Activated T-helper 1 cell treated with Interleukin-2 at 50 U/mL for 16 hours (primary cell): Measurements from ENCODE around the gene DNM3.
A peak's percentile ranks its signal among the peaks of the same experiment; 100 is the strongest.
"Not testable (repeated sequence)": the region's sequence is repeated elsewhere in the genome, so short reads cannot be mapped to it uniquely, and the experiment has no call there.

Experiments used
- DNase-seq: peaks from one replicate; pipeline ENCODE4 v3.0.0-alpha.2; 2020; ENCODE audit warnings: low read depth

Gene DNM3

DNA sequence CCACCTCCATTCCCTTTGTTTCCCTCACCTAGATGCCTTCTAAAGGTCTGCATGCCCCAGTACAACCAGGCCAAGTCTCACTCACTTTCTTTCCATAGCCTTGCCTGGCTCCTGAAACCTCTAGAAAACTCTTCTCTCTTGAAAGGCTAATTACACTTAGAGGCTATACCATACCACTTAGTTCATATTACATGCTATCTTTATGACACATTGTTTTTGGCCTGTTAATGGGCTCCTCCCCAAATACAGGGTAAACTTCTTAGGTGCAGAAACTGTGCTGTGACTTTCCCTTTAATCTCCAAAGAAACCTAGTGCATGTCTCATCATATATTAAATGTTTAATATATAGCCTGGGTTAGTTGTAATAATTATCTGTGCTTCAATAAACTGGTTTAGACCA is 522.6 kb downstream of the DNM3 start:
- no peak for DNase-seq

DNA sequence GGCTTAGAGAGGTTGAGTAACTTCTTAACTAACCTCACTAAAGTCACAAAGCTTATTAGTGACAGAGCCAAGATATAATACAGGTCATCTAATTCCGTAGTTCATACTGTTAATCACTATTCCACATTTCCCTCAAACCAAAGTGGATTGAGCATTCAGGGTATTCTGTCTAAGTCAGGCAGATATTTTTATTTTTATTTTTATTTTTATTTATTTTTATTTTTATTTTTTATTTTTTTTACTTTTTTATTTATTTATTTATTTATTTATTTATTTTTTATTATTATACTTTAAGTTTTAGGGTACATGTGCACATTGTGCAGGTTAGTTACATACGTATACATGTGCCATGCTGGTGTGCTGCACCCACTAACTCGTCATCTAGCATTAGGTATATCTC is 530.3 kb downstream of the DNM3 start:
- DNase-seq, result not testable (repeated sequence)

DNA sequence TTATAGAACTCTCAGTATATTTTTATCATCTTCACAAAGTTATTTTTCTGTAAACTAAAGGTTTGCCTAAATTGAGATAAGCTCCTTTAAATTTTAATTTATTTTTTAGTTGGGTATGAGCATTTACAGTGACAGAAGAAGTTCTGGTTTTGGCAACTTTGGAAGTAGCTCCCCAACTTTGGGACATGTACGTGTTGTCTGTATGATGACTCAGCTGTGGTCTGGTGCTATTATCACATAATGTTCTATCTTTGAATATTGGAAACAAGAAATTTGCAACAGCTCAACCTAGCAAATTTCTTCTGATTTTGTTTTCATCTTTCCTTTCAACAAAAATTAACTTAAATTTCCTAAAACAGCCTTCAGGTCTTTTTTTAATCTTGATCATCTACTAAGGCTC is 532.6 kb downstream of the DNM3 start:
- DNase-seq, result no peak

DNA sequence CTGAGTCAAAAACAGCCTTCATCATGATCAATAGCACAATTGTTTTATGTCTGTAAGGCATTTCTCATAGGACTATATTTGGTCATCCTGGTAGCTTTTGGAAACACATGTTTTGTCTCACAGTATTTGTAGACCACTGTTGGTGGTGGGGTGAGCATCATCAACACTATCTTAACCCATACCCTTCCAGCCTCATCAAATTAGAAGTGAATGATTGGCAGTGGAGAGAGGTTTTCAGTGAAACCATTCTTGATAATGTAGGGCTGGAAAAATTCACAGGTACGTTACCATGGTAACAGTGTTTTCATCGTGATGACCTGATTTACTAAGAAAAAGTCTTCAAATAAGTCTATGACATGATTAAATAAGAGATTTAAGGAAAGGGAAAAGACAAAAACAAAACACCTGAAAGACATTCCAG is 533.9 kb downstream of the DNM3 start:
- DNase-seq, result no peak

DNA sequence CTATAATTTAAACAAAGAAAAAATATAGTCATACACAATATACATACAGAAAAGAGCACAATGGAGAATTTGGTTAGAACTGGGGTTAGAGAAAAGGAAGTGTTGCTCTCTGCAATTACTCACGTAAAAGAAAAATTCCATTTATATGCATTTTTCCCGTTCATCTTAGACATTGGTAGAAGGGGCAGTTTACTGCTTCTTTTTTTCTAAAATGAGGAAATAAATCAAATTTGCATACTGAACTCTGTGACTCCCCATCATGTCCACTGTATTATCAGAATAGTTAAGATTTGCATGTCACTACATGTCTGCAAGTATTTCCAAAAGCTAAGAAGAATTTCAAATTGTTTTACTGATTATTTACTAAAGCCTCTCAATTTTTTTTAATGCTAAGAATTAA is 535.1 kb downstream of the DNM3 start:
- no peak for DNase-seq

- DNase-seq, result no peak
Measured at GRCh38 chr1:172377565-172377964, 536.3 kb downstream of the DNM3 start.

- DNase-seq, result no peak
Measured at GRCh38 chr1:172378109-172378760, 536.9 kb downstream of the DNM3 start.

GRCh38 chr1:172380441-172381244 is 539.3 kb downstream of the DNM3 start:
- no peak for DNase-seq

GRCh38 chr1:172381946-172382345 is 540.6 kb downstream of the DNM3 start:
- no peak for DNase-seq

DNA sequence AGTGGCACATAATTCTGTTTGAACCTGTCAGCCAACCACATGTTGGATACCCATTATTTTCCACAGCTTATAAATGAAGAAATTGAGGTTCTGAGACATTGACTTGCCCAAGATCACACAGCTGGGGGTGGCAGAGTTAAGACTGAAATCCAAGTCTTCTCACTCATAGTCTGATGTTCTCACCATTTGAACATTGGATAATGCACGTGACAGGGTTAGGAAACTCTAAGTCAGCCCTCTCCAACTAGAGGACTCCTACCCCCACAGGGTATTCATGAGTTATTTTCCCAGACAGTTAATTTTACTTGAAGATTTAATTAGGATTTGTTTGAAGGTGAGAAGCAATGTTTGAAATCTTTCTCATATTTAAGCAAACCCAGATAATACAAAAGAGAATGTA is 541.1 kb downstream of the DNM3 start:
- DNase-seq, result no peak

DNA sequence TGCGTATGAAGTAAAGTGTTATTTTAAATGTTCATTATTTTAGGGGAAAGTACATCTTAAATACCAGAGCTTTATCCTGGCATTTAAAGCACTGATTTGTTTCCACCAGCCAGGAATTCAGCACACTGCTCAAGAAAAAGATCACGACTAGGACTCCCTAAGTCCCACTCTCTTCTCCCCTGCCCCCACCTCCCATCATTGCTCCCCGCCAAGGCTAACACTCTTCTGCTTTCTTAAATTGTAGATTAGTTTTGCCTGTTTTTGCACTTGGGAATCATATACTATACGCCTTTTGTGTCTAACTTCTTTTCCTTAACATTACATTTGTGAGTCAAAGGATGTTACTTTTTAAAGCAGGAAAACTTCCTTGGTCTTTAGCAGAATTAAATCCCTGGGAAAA is 541.7 kb downstream of the DNM3 start:
- no peak for DNase-seq

GRCh38 chr1:172383536-172383935 is 542.2 kb downstream of the DNM3 start:
- no peak for DNase-seq

- no peak for DNase-seq
Measured at GRCh38 chr1:172384656-172385055, 543.4 kb downstream of the DNM3 start.

- no peak for DNase-seq
Measured at GRCh38 chr1:172386046-172386445, 544.7 kb downstream of the DNM3 start.

- no peak for DNase-seq
Measured at GRCh38 chr1:172388490-172388889, 547.2 kb downstream of the DNM3 start.

GRCh38 chr1:172390301-172390682 is 549.0 kb downstream of the DNM3 start:
- no peak for DNase-seq

DNA sequence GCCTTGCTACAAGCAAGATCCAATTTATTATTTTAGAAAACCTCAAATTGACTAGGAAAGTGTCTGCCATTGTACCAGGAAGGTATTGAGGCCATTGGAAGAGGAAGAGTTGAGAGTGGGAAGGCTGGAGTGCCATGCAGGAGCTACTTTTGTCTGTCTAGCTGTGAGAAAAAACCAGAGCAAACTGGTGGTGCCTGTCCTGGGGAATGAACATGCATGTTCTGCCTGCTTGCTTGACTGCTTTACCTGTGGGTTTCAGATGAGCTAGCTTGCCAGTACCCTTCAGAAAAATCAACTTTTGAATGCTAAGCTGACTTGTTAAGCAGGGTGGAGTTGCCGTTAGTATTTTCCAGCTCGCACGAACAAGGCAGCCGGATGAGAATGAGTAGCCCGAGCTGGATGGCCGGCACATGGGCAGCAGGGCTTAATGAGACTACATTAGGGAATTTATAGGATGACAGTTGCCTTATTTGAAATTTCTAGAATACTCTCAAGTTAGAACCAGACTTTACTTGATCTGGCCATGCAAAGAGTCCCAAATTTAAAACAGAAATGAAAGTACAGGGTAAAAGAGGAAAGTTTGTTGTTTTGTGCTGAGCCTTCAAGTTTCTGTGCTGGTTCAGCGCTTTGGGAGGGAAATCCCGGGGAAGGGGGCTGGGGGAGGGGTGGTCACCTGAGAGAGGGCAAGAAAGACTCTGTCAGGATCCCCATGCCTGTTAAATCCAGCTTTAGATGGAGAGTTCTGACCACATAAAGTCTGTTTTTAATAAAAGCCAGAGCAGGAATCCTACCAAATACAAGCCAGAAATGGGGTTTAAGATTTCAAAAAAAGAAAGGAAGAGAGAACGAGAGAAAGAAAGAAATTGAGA is 549.6 kb downstream of the DNM3 start:
- no peak for DNase-seq

- no peak for DNase-seq
Measured at GRCh38 chr1:172391976-172392375, 550.7 kb downstream of the DNM3 start.

GRCh38 chr1:172393354-172393753 is 552.1 kb downstream of the DNM3 start:
- DNase-seq, result no peak

GRCh38 chr1:172394141-172394751 is 552.9 kb downstream of the DNM3 start:
- peak; percentile 40 for DNase-seq

- DNase-seq, result no peak
Measured at GRCh38 chr1:172394811-172395210, 553.5 kb downstream of the DNM3 start.

DNA sequence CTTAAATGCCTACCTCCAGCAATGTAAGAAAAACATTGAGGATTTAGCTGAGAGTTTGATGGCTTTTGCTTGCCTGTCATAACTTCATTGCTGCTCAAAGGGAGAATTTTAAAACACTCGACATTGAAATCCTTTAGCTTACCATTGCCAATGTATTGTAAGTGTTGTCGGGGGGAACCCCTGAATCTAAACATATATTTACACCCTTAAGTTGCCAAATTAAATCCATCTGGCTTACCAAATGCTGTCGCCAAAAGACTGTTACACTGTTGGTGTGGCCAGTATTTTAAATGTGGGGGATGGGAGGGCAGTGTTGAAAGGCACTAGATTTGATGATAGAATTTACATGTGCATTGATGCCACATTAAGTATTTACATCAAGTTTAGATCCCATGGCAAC is 554.3 kb downstream of the DNM3 start:
- DNase-seq, result no peak
